Aorta (tissue), 5 donors: ENCODE data around the gene PRICKLE4. TPM values are rescaled to one million over a fixed set of nuclear protein-coding genes. Genes with fewer than 3 reads are reported as not detected.

Experiments used
- ATAC-seq: fragments of 200-7000 bp; cut with Tn5 transposase; one replicate; pipeline ENCODE4 v1.9.1; 2022; ENCODE audit warnings: moderate library complexity; ENCODE audit not compliant: low FRiP score
- DNase-seq, 2 donors: peaks; one replicate each; pipeline ENCODE4 v3.0.0-alpha.2; 2020
- H3K27ac ChIP-seq, 2 donors: one replicate each; pipeline ENCODE4 v1.5.1; 2013; ENCODE audit warnings: low read length in 2 of 2, mild to moderate bottlenecking in 2 of 2, moderate library complexity in 2 of 2, control low read depth in 1 of 2, inconsistent platforms in 1 of 2, low read depth in 1 of 2
- H3K27me3 ChIP-seq, 2 donors: one replicate each; pipeline ENCODE4 v1.6.1; 2013; ENCODE audit warnings: control low read depth in 1 of 2, low read length in 1 of 2, mild to moderate bottlenecking in 1 of 2, moderate library complexity in 1 of 2; ENCODE audit not compliant: insufficient read depth in 2 of 2, control insufficient read depth in 1 of 2
- H3K36me3 ChIP-seq, 2 donors: one replicate each; pipeline ENCODE4 v1.6.1; 2013; ENCODE audit warnings: control low read depth in 1 of 2, low read length in 1 of 2, mild to moderate bottlenecking in 1 of 2; ENCODE audit not compliant: insufficient read depth in 2 of 2, control insufficient read depth in 1 of 2
- H3K4me1 ChIP-seq, 2 donors: one replicate each; pipeline ENCODE4 v1.6.1; 2013; ENCODE audit warnings: low read length in 2 of 2, control low read depth in 1 of 2, mild to moderate bottlenecking in 1 of 2, moderate library complexity in 1 of 2; ENCODE audit not compliant: insufficient read depth in 2 of 2, control insufficient read depth in 1 of 2
- H3K4me3 ChIP-seq, 2 donors: one replicate each; pipeline ENCODE4 v1.5.1; 2013; ENCODE audit warnings: low read length in 2 of 2, control low read depth in 1 of 2, mild to moderate bottlenecking in 1 of 2
- H3K9me3 ChIP-seq: one replicate; pipeline ENCODE4 v1.6.1; 2013; ENCODE audit warnings: mild to moderate bottlenecking, low read length; ENCODE audit not compliant: control insufficient read depth
- WGBS, 2 donors: extraction: QIAGEN DNeasy Blood & Tissue Kit; methylation state at CpG; one replicate each; pipeline ENCODE4 v1.1.7; 2013; 5-methylcytosine and 5-hydroxymethylcytosine counted together
- intact Hi-C, 2 donors: fragments of 100-400 bp; cut with DNase I; formaldehyde crosslinking; loops; one replicate each; pipeline versions ENCODE4 v1.14.2 to v1.15.0; 2022
- polyA plus RNA-seq, 2 donors: library from polyadenylated mRNA; stranded (reverse); fragments of 200-250 nt; gene quantifications; one replicate each; pipeline ENCODE4 v1.2.3, GENCODE V29; 2013
- total RNA-seq, 2 donors: library from RNA; stranded (reverse); fragmentation: NEBNext Ultra II Directional; extraction: Animal tissue kit (Norgen Biotek cat#: 25700); gene quantifications; one replicate each; pipeline ENCODE4 v1.2.1, GENCODE V29; 2021
- donor health status: healthy with polysubstance abuse.
- donor health status: Bipolar disorder and iron deficiency.
- donor health status: DM: no; HTN: no; CAD: no.
- donor health status: DM: no; HTN: no; CAD: no.
- donor health status: DM: yes; HTN: yes; CAD: no.

Gene PRICKLE4
- total and polyA plus RNA-seq, 4 donors = 0.61 to 8.8 (median 2.5) TPM

- Histone ChIP-seq H3K27ac (peak overlapping the region in 1 of 2 donors; percentile 11), H3K27me3 (no peaks in the 10 kb centered on the region), H3K36me3 (no peaks in the 10 kb centered on the region), H3K9me3 (no peaks in the 10 kb centered on the region), H3K4me1 (no peaks in the 10 kb centered on the region), H3K4me3 (peak overlapping the region in 1 of 2 donors; percentile 86)
- WGBS, 2 donors = 10 to 14% methylated on average over 18 to 29 of the region's 29 CpGs
- DNase-seq = peak; percentile 59 to 79
- no peak for ATAC-seq
- intact Hi-C loops = loop anchor here (2.0 to 10.0 kb wide), 3 partner anchors 79 to 779 kb away; partner anchors contain the start of genes UBR2 (in 1 of the 2) and USP49 (in 1 of the 2)
These were observed 5.3 kb downstream of the PRICKLE4 start for GRCh38 chr6:41785689-41786450.

- Histone ChIP-seq H3K4me3 (peak overlapping the region; percentile 73 to 86), H3K36me3 (no peaks in the 10 kb centered on the region), H3K9me3 (no peaks in the 10 kb centered on the region), H3K4me1 (no peaks in the 10 kb centered on the region), H3K27ac (peak overlapping the region; percentile 29 to 89), H3K27me3 (no peaks in the 10 kb centered on the region)
- DNase-seq (peak; percentile 93 to 97), ATAC-seq (peak; percentile 96)
- intact Hi-C loops = loop anchor here (1.0 to 10.0 kb wide), 4 partner anchors 80 to 778 kb away; partner anchors contain the start of genes BYSL (in 2 of the 2), MED20 (in 2 of the 2), UBR2 (in 1 of the 2) and USP49 (in 1 of the 2)
- 0% methylated on average over 42 to 58 of the region's 58 CpGs for WGBS, 2 donors
These were observed 6.1 kb downstream of the PRICKLE4 start for GRCh38 chr6:41786451-41787218.

DNA sequence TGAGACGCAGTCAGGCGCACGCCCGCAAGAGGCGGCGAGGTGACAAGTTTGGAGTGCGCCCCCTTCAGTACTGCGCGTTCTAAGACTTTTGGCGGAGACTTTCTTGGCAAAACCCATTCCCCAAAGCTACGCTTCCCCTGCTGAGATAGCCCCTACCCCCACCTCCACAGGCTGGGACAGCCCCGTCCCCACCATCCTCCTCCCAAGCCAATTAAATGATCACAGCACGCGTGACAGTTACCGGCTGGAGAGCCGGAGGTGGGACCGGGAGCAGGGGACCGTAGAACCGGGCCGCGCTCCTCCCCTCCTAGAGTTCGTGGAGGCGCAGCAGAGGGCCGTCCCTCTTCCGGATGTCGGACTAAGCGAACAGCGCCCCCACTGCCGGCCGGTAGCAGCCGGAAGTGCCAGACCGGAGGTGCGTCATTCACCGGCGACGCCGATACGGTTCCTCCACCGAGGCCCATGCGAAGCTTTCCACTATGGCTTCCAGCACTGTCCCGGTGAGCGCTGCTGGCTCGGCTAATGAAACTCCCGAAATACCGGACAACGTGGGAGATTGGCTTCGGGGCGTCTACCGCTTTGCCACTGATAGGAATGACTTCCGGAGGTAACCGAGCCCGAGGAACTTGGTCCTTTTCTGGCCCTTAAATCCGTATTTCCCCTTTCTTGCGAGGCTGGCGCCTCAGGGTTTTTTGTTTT lies 6.8 kb downstream of the PRICKLE4 start, which contains the start of gene TOMM6:
Gene TOMM6, plus strand, starts transcription at position 476 of the 699 bp plus-strand sequence. Its CDS starts 4 bp downstream, at position 480.
- WGBS, 2 donors = 0 to 1% methylated on average over 54 to 55 of the region's 55 CpGs
- DNase-seq (peak; percentile 97 to 99), ATAC-seq (peak; percentile 96)
- no peaks in the 10 kb centered on the region for H3K4me1 ChIP-seq
- peak within 1 kb of the TSS; percentile 74 to 89 for H3K27ac ChIP-seq
- H3K9me3 ChIP-seq = no peaks in the 10 kb centered on the region
- no peaks in the 10 kb centered on the region for H3K27me3 ChIP-seq
- intact Hi-C loops = loop anchor here (1.0 to 10.0 kb wide), 4 partner anchors 81 to 777 kb away; partner anchors contain the start of genes BYSL (in 2 of the 2), MED20 (in 2 of the 2), UBR2 (in 1 of the 2) and USP49 (in 1 of the 2)
- no peaks in the 10 kb centered on the region for H3K36me3 ChIP-seq
- peak within 1 kb of the TSS; percentile 86 to 95 for H3K4me3 ChIP-seq

DNA sequence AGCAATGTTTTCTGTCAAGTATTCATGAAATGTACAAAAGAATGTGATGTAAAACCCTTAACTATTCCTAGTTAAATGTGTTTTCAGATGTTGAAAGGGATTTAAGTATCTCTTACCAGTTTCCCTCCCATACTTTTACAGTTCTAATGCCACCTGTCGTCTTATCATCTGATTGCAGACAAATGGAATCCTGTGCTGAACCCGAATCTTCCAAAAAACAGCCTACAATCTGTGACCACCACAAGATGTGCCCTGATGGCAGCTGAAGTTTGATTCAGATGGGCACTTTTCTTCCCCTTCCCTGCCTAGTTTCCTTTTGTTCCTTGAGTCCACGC lies 8.8 kb downstream of the PRICKLE4 start:
- H3K27ac ChIP-seq = no peak overlapping the region
- ATAC-seq (no peak), DNase-seq (no peak)
- no peaks in the 10 kb centered on the region for H3K9me3 ChIP-seq
- no peaks in the 10 kb centered on the region for H3K4me1 ChIP-seq
- no peaks in the 10 kb centered on the region for H3K36me3 ChIP-seq
- no peak overlapping the region for H3K4me3 ChIP-seq
- 74 to 79% methylated on average over 3 of the region's 3 CpGs for WGBS, 2 donors
- intact Hi-C loops = loop anchor here in 1 of 2 donors (10.0 kb wide), 2 partner anchors 105 to 775 kb away; partner anchors contain the start of genes UBR2 and USP49
- no peaks in the 10 kb centered on the region for H3K27me3 ChIP-seq

GRCh38 chr6:41790045-41790444 lies 9.5 kb downstream of the PRICKLE4 start:
- no peak for ATAC-seq
- WGBS, 2 donors = 93 to 100% methylated on average over 1 of the region's 1 CpG
- intact Hi-C loops = no loop called here
- Histone ChIP-seq H3K9me3 (no peaks in the 10 kb centered on the region), H3K4me3 (no peak overlapping the region), H3K36me3 (no peaks in the 10 kb centered on the region), H3K4me1 (no peaks in the 10 kb centered on the region), H3K27me3 (no peaks in the 10 kb centered on the region), H3K27ac (no peak overlapping the region)
- no peak for DNase-seq

GRCh38 chr6:41791305-41791704 lies 10.7 kb downstream of the PRICKLE4 start:
- ATAC-seq (no peak), DNase-seq (no peak)
- Histone ChIP-seq H3K36me3 (peaks cover 0 to 1% of the 10 kb centered on the region in 2 donors), H3K27me3 (no peaks in the 10 kb centered on the region), H3K4me1 (no peaks in the 10 kb centered on the region), H3K4me3 (no peak overlapping the region), H3K9me3 (no peaks in the 10 kb centered on the region), H3K27ac (no peak overlapping the region)
- 63 to 70% methylated on average over 1 of the region's 1 CpG for whole genome bisulfite sequencing, 2 donors
- intact Hi-C loops = no loop called here

DNA sequence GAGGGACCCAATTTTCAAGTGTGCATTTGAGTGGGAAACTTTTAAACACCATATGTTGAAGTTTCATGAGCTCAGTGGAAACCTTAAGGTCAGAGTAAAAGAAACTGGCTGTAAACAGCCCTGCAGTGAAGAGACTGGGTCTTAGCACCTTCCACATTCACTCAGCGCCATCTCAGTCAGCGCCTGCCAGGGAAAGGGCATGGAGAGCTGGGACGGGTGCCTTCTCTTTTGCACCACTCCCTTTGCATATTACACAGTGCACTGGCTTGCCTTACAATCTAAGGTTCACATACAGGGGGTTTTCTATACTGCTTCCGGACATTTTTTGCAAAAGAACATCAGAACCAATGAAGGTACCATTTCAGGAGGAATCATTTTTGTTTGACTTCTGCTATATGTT lies 11.4 kb downstream of the PRICKLE4 start:
- H3K9me3 ChIP-seq = no peaks in the 10 kb centered on the region
- WGBS, 2 donors = 79 to 82% methylated on average over 4 of the region's 4 CpGs
- ATAC-seq (no peak), DNase-seq (no peak)
- H3K4me1 ChIP-seq = no peaks in the 10 kb centered on the region
- H3K36me3 ChIP-seq = peaks cover 0 to 1% of the 10 kb centered on the region in 2 donors
- H3K27me3 ChIP-seq = no peaks in the 10 kb centered on the region
- no peak overlapping the region for H3K4me3 ChIP-seq
- intact Hi-C loops = no loop called here
- H3K27ac ChIP-seq = no peak overlapping the region

DNA sequence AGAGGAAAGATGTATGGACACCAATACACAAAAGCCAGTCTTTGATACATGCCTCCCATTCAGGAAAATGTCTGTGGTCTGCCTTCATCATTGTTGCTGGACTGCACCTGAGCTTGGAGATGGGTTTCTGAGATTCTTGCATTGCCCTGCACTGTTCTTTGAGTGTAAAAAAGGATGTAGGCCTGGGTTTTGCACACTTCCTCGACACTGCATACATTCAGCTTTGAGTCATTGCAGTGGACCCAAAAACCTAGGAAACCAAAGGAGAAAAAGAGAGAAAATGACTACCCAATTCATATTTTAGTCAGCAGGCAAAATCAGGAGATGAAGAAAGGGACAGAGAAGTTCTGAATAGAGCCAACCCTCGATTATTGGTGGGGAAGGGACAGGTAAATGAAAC lies 15.9 kb downstream of the PRICKLE4 start:
- DNase-seq (no peak), ATAC-seq (no peak)
- no peak overlapping the region for H3K4me3 ChIP-seq
- no peak overlapping the region for H3K27ac ChIP-seq
- no peaks in the 10 kb centered on the region for H3K4me1 ChIP-seq
- no peaks in the 10 kb centered on the region for H3K9me3 ChIP-seq
- peaks cover 0 to 3% of the 10 kb centered on the region in 2 donors for H3K36me3 ChIP-seq
- H3K27me3 ChIP-seq = no peaks in the 10 kb centered on the region
- intact Hi-C loops = no loop called here
- WGBS, 2 donors = 93 to 98% methylated on average over 2 of the region's 2 CpGs
